GM23338 (cell line): Measurements from ENCODE around the gene ZFC3H1. TPM values are rescaled to one million over a fixed set of nuclear protein-coding genes. Genes with fewer than 3 reads are reported as not detected.

Experiments used
- ATAC-seq: fragments of 200-7000 bp; cut with Tn5 transposase; 3 replicates; pipeline ENCODE4 v1.9.1; 2020
- DNase-seq: peaks from one replicate; pipeline ENCODE4 v3.0.0-alpha.2; 2015; ENCODE audit warnings: low spot score
- H2AFZ ChIP-seq: fragments of 200-600 bp; sonication (generic); 2 replicates; pipeline ENCODE4 v1.8.0; 2016; ENCODE audit warnings: antibody characterized with exemption, mild to moderate bottlenecking, moderate library complexity
- H3F3A ChIP-seq: fragments of 200-600 bp; sonication (generic); replicated peaks from 2 replicates; pipeline ENCODE4 v1.8.0; 2017; ENCODE audit warnings: antibody characterized with exemption, mixed run types, low read depth
- H3K27ac ChIP-seq: fragments of 200-600 bp; sonication (generic); 2 replicates; pipeline ENCODE4 v1.6.1; 2016; ENCODE audit warnings: low read depth
- H3K27me3 ChIP-seq: fragments of 200-600 bp; sonication (generic); 2 replicates; pipeline ENCODE4 v1.8.0; 2016; ENCODE audit warnings: mild to moderate bottlenecking, mixed run types, moderate library complexity; ENCODE audit not compliant: insufficient read depth
- H3K36me3 ChIP-seq: fragments of 200-600 bp; sonication (generic); 2 replicates; pipeline ENCODE4 v1.8.0; 2016; ENCODE audit warnings: mild to moderate bottlenecking; ENCODE audit not compliant: insufficient read depth
- H3K4me1 ChIP-seq: fragments of 200-600 bp; sonication (generic); 2 replicates; pipeline ENCODE4 v1.8.0; 2016; ENCODE audit warnings: mild to moderate bottlenecking, moderate library complexity; ENCODE audit not compliant: insufficient read depth
- H3K4me2 ChIP-seq: fragments of 200-600 bp; sonication (generic); 2 replicates; pipeline ENCODE4 v1.7.1; 2017; ENCODE audit warnings: mixed run types
- H3K4me3 ChIP-seq: fragments of 200-600 bp; sonication (generic); 2 replicates; pipeline ENCODE4 v1.6.1; 2016; ENCODE audit warnings: mixed run types
- H3K79me2 ChIP-seq: fragments of 200-600 bp; sonication (generic); replicated peaks from 2 replicates; pipeline ENCODE4 v1.8.0; 2017; ENCODE audit warnings: mild to moderate bottlenecking; ENCODE audit not compliant: insufficient read depth
- H3K9me2 ChIP-seq: fragments of 200-600 bp; sonication (generic); 2 replicates; pipeline ENCODE4 v1.8.0; 2017; ENCODE audit not compliant: insufficient read depth
- H4K20me1 ChIP-seq: fragments of 200-600 bp; sonication (generic); replicated peaks from 2 replicates; pipeline ENCODE4 v1.8.0; 2017; ENCODE audit warnings: mild to moderate bottlenecking; ENCODE audit not compliant: insufficient read depth
- H3K27ac Mint-ChIP-seq: 2 replicates; pipeline ENCODE4 v1.8.0; 2020; ENCODE audit warnings: inconsistent platforms, mild to moderate bottlenecking, moderate library complexity, mixed read lengths
- H3K27me3 Mint-ChIP-seq: 3 replicates; pipeline ENCODE4 v1.8.0; 2022; ENCODE audit warnings: low read depth, mild to moderate bottlenecking, moderate library complexity, mixed read lengths, inconsistent platforms; ENCODE audit not compliant: insufficient read depth, poor library complexity
- H3K36me3 Mint-ChIP-seq: 3 replicates; pipeline ENCODE4 v1.8.0; 2021; ENCODE audit warnings: low read depth, mild to moderate bottlenecking, inconsistent platforms, moderate library complexity, mixed read lengths
- H3K4me1 Mint-ChIP-seq: 3 replicates; pipeline ENCODE4 v1.8.0; 2020; ENCODE audit warnings: mild to moderate bottlenecking, inconsistent platforms, mixed read lengths
- H3K4me3 Mint-ChIP-seq: 3 replicates; pipeline ENCODE4 v1.8.0; 2021; ENCODE audit warnings: moderate library complexity, mild to moderate bottlenecking, inconsistent platforms, mixed read lengths
- H3K9me3 Mint-ChIP-seq: 3 replicates; pipeline ENCODE4 v1.8.0; 2020; ENCODE audit warnings: moderate library complexity, mild to moderate bottlenecking, inconsistent platforms, mixed read lengths
- CREB1 ChIP-seq: fragments of 250-450 bp; sonication (Bioruptor Pico); IDR thresholded peaks from 2 replicates; pipeline ENCODE4 v1.5.0; 2020; ENCODE audit warnings: low read depth, mild to moderate bottlenecking, moderate library complexity
- REST ChIP-seq: IDR thresholded peaks from one replicate; pipeline ENCODE4 v1.6.1; 2018; ENCODE audit warnings: antibody characterized with exemption; ENCODE audit not compliant: unreplicated experiment
- polyA plus RNA-seq: library from polyadenylated mRNA; unstranded; fragments of >200 nt; fragmentation: Nextera tagmentation; extraction: Ambion mirVana; gene quantifications from 2 replicates; pipeline ENCODE4 v1.2.1, GENCODE V29; 2016
- total RNA-seq: library from RNA; depleted of rRNA; stranded (reverse); fragments of >200 nt; shearing (Covaris generic); gene quantifications from 2 replicates; pipeline ENCODE4 v1.2.3, GENCODE V29; 2014
- TF ChIP-seq, protein P1 (sequence below): fragments of 250-450 bp; sonication (Bioruptor Pico); IDR thresholded peaks from 2 replicates; pipeline ENCODE4 v1.5.0; 2020; ENCODE audit warnings: mild to moderate bottlenecking, moderate library complexity

The ZFC3H1 gene
- total and polyA plus RNA-seq, 2 experiments from 2014 or later, result 30.3 to 46.2 TPM

DNA sequence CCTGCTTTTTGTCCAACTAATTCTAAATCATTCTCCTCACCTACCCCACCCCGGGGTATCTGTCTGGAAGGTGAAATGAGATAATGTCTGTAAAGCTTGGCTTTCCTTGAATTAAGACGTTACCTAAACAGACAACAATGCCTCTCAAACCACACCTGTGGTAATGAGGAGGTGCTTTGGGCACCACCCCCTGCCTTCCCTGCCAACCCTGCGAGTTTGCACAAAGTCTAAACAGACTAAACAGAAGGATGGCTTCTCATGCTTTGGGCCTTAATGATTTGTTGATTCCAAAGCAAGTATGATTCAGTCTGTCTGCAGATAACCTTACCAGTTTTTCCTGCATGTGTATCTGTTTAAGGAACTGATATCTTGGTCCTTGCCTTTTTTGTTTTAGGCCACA is 82.4 kb downstream of the ZFC3H1 start:
- ATAC-seq, result no peak
- H2AFZ ChIP-seq, result peak overlapping the region; percentile 40; the same call in 1 of the 2 replicates

More for the DNA sequence above, 82.4 kb downstream of the ZFC3H1 start:
- H3K4me3 ChIP-seq, result no peak overlapping the region
- no peak overlapping the region for H3K27ac Mint-ChIP-seq
- no peaks in the 10 kb centered on the region for H3K36me3 ChIP-seq
- H3K79me2 ChIP-seq, result no peaks in the 10 kb centered on the region
- H3K27me3 ChIP-seq, result no peaks in the 10 kb centered on the region
- no peaks in the 10 kb centered on the region for H3K9me3 Mint-ChIP-seq
- no peak for DNase-seq
- H3F3A ChIP-seq, result no peaks in the 10 kb centered on the region
- H4K20me1 ChIP-seq, result no peaks in the 10 kb centered on the region
- no peaks in the 10 kb centered on the region for H3K4me1 Mint-ChIP-seq
- no peak for TF ChIP-seq CREB1 (CRISPR knock-in tag)
- TF ChIP-seq REST, result no peak
- TF ChIP-seq, protein P1, sequence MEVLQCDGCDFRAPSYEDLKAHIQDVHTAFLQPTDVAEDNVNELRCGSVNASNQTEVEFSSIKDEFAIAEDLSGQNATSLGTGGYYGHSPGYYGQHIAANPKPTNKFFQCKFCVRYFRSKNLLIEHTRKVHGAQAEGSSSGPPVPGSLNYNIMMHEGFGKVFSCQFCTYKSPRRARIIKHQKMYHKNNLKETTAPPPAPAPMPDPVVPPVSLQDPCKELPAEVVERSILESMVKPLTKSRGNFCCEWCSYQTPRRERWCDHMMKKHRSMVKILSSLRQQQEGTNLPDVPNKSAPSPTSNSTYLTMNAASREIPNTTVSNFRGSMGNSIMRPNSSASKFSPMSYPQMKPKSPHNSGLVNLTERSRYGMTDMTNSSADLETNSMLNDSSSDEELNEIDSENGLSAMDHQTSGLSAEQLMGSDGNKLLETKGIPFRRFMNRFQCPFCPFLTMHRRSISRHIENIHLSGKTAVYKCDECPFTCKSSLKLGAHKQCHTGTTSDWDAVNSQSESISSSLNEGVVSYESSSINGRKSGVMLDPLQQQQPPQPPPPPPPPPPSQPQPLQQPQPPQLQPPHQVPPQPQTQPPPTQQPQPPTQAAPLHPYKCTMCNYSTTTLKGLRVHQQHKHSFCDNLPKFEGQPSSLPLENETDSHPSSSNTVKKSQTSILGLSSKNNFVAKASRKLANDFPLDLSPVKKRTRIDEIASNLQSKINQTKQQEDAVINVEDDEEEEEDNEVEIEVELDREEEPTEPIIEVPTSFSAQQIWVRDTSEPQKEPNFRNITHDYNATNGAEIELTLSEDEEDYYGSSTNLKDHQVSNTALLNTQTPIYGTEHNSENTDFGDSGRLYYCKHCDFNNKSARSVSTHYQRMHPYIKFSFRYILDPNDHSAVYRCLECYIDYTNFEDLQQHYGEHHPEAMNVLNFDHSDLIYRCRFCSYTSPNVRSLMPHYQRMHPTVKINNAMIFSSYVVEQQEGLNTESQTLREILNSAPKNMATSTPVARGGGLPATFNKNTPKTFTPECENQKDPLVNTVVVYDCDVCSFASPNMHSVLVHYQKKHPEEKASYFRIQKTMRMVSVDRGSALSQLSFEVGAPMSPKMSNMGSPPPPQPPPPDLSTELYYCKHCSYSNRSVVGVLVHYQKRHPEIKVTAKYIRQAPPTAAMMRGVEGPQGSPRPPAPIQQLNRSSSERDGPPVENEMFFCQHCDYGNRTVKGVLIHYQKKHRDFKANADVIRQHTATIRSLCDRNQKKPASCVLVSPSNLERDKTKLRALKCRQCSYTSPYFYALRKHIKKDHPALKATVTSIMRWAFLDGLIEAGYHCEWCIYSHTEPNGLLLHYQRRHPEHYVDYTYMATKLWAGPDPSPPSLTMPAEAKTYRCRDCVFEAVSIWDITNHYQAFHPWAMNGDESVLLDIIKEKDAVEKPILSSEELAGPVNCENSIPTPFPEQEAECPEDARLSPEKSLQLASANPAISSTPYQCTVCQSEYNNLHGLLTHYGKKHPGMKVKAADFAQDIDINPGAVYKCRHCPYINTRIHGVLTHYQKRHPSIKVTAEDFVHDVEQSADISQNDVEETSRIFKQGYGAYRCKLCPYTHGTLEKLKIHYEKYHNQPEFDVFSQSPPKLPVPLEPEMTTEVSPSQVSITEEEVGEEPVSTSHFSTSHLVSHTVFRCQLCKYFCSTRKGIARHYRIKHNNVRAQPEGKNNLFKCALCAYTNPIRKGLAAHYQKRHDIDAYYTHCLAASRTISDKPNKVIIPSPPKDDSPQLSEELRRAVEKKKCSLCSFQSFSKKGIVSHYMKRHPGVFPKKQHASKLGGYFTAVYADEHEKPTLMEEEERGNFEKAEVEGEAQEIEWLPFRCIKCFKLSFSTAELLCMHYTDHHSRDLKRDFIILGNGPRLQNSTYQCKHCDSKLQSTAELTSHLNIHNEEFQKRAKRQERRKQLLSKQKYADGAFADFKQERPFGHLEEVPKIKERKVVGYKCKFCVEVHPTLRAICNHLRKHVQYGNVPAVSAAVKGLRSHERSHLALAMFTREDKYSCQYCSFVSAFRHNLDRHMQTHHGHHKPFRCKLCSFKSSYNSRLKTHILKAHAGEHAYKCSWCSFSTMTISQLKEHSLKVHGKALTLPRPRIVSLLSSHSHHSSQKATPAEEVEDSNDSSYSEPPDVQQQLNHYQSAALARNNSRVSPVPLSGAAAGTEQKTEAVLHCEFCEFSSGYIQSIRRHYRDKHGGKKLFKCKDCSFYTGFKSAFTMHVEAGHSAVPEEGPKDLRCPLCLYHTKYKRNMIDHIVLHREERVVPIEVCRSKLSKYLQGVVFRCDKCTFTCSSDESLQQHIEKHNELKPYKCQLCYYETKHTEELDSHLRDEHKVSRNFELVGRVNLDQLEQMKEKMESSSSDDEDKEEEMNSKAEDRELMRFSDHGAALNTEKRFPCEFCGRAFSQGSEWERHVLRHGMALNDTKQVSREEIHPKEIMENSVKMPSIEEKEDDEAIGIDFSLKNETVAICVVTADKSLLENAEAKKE, result no peak
- H3K27me3 Mint-ChIP-seq, result peaks cover 1% of the 10 kb centered on the region
- H3K4me1 ChIP-seq, result no peaks in the 10 kb centered on the region
- H3K4me3 Mint-ChIP-seq, result no peak overlapping the region
- H3K36me3 Mint-ChIP-seq, result no peaks in the 10 kb centered on the region
- H3K4me2 ChIP-seq, result no peak overlapping the region
- H3K27ac ChIP-seq, result no peak overlapping the region
- H3K9me2 ChIP-seq, result peaks cover 11% of the 10 kb centered on the region; the same call in 1 of the 2 replicates
